Raji (cell line): ENCODE data around the gene FJX1.

Experiments
- POLR2A ChIP-seq: IDR thresholded peaks from 2 replicates; pipeline ENCODE4 v1.6.1; 2011; ENCODE audit warnings: low read depth, low read length, control low read depth; ENCODE audit not compliant: insufficient read depth

The FJX1 gene

GRCh38 chr11:35667257-35667656, 49.0 kb downstream of the FJX1 start:
- TF ChIP-seq POLR2A: no peak
